Parietal lobe (tissue), 1 donor: ENCODE results near the gene ZNF585A. TPM values are rescaled to one million over a fixed set of nuclear protein-coding genes. Genes with fewer than 3 reads are reported as not detected.

Experiments
- total RNA-seq: library from RNA; depleted of rRNA; stranded (reverse); fragments of >200 nt; gene quantifications from one replicate; pipeline ENCODE4 v1.2.3, GENCODE V29; 2014

Gene ZNF585A
- total RNA-seq: 19.1 TPM

DNA sequence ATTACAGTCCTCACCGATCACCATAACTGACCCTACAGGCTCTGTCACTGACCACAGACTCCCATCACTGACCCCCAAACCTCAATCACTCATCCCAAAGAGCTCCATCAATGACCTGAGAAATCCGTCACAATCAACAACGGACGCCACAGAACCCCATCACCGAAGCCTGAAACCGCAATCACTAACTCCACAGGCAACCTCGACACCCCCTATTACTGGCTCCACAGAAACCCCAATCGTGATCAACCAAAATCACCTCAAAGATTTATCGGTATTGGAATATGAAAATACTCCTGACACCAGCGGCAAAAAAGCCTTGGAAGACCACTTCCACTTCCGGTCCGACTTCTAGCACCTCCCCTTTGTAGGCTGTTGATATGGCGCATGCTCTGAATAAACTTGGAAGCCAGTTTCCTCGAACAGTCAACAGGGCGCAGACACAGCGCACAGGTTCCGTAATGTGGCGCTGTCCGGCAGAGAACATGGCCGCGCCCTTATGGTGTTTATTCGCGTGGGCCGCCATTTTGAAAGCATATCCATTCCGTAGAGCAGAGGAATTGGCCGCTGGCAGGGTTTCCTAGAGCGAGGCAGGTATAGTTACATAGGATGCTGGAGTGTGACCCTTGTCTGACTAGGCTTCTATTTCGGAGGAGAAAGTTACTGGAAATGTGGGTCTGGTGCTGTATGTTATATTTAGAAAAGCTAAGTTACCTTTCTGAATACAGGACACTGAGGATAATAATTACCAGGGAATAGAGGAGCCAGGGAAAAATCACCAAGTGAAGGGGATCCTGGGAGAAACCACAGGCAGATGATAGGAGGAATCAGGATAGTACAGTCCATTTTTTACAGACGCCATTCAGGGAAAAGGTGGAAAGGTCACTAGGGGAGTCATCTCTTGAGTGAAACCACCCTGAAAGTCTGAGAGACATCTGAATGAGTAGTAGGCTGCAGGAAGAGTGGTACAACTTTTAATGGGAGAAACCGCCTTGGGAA, at the start of gene ZNF585A:
Gene ZNF585A (minus strand): TSS at position 328 of the 999 bp plus-strand sequence. CDS start 2,785 bp downstream, outside the sequence.

DNA sequence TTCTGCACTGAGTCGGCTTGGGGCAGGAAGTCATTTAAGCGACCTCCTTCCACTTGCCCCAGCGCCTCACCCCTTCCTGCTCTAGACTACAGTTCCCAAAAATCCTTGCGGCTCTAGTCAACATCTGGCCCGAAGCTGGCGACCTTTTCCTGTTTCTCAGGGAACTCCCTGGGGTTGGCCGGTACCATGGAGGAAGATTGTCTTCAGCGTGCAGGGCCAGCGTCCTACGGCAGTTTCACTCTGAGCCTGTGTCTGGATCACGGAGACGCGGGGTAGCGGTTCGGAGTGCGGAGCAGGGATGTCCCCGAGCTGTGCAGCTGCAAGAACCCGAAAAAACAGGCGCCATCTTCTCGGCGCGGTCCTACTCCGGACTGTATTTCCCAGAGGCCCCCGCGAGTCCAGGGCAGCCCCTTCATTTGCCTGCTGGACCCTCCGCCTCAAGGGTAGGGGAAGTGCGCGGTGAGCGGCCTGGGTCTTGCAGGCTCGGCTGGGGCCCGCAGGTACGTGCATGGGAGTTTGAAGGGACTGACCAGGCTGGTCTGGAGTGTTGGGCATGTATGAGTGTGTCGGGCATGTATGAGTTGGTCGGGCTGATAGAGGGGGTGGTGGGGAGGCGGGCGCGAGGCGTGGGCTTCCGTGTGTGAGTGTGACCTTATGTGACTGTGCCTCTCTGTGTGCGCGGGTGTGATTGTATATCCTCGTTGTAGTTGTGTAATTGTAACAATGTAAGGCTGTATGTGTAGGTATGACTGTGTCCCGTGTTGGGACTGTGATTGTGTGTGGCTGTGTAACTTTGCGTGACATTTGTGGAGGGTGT, 45.5 kb upstream of the ZNF585A start, which contains the start of gene ZNF383:
Gene ZNF383 (plus strand): TSS at position 440 of the 817 bp plus-strand sequence. CDS start 12,240 bp downstream, outside the sequence.

Other genes starting within 250 kb of the ZNF585A start
- 39.8 TPM for gene ZNF420, start 94.3 kb downstream of the ZNF585A start, total RNA-seq
- 40.4 TPM for gene ZNF585B, start 37.8 kb upstream of the ZNF585A start, total RNA-seq
- 21.3 TPM for gene ZNF383, start 45.5 kb upstream of the ZNF585A start, total RNA-seq
- 32.9 TPM for gene ZNF527, start 198.4 kb upstream of the ZNF585A start, total RNA-seq